ENCODE measurements around the gene PRKACB. TPM values are rescaled to one million over a fixed set of nuclear protein-coding genes. Genes with fewer than 3 reads are reported as not detected.
A peak's percentile ranks its signal among the peaks of the same experiment; 100 is the strongest.

PRKACB gene
- total RNA-seq, 2 donors from 2014 or later = 9.6 to 18.2 TPM

GRCh38 chr1:84116558-84116957, 27.5 kb upstream of the PRKACB start:
- Histone ChIP-seq H3K9me3 (no peaks in the 10 kb centered on the region), H3K4me3 (no peak overlapping the region), H3K36me3 (replicated peaks in 1 of 2; ENCODE audit: insufficient read depth in 1 of 2, low read depth in 2 of 2) (no peaks in the 10 kb centered on the region), H3K27me3 (no peaks in the 10 kb centered on the region), H3K4me1 (no peaks in the 10 kb centered on the region), H3K27ac (no peak overlapping the region)
- intact Hi-C loops (cut with DNase I) = no loop called here
- TF ChIP-seq CTCF (IDR thresholded peaks at IDR 0.05) (no peak), POLR2A (IDR thresholded peaks at IDR 0.05) (no peak)
- DNase-seq (no peak), ATAC-seq (no peak)
- 67 to 90% methylated on average over 2 of the region's 2 CpGs for WGBS, 2 donors

- intact Hi-C loops (cut with DNase I) = no loop called here
- Histone ChIP-seq H3K27me3 (no peaks in the 10 kb centered on the region), H3K36me3 (replicated peaks in 1 of 2; ENCODE audit: insufficient read depth in 1 of 2, low read depth in 2 of 2) (no peaks in the 10 kb centered on the region), H3K9me3 (no peaks in the 10 kb centered on the region), H3K4me1 (no peaks in the 10 kb centered on the region), H3K27ac (no peak overlapping the region), H3K4me3 (no peak overlapping the region)
- DNase-seq (no peak), ATAC-seq (no peak)
- TF ChIP-seq CTCF (IDR thresholded peaks at IDR 0.05) (no peak), POLR2A (IDR thresholded peaks at IDR 0.05) (no peak)
- 95 to 96% methylated on average over 1 of the region's 1 CpG for WGBS, 2 donors
These were observed 26.2 kb upstream of the PRKACB start for GRCh38 chr1:84117868-84118267.

GRCh38 chr1:84121360-84121759, 22.7 kb upstream of the PRKACB start:
- no peak overlapping the region for H3K27ac ChIP-seq
- no peak overlapping the region for H3K4me3 ChIP-seq
- TF ChIP-seq POLR2A (IDR thresholded peaks at IDR 0.05) = no peak
- no peak for TF ChIP-seq CTCF (IDR thresholded peaks at IDR 0.05)
- H3K27me3 ChIP-seq = no peaks in the 10 kb centered on the region
- intact Hi-C loops (cut with DNase I) = loop anchor here (10.0 kb wide), 1 partner anchor 187 kb away; no protein-coding TSS in a partner anchor
- no peaks in the 10 kb centered on the region for H3K4me1 ChIP-seq
- ATAC-seq (no peak), DNase-seq (no peak)
- H3K36me3 ChIP-seq (replicated peaks in 1 of 2; ENCODE audit: insufficient read depth in 1 of 2, low read depth in 2 of 2) = no peaks in the 10 kb centered on the region
- H3K9me3 ChIP-seq = no peaks in the 10 kb centered on the region
- WGBS, 2 donors = 42 to 63% methylated on average over 1 of the region's 1 CpG

GRCh38 chr1:84122780-84123382, 21.2 kb upstream of the PRKACB start:
- Histone ChIP-seq H3K4me3 (no peak overlapping the region), H3K4me1 (no peaks in the 10 kb centered on the region), H3K27ac (no peak overlapping the region), H3K36me3 (replicated peaks in 1 of 2; ENCODE audit: insufficient read depth in 1 of 2, low read depth in 2 of 2) (no peaks in the 10 kb centered on the region), H3K27me3 (no peaks in the 10 kb centered on the region), H3K9me3 (no peaks in the 10 kb centered on the region)
- ATAC-seq = no peak
- no peak for TF ChIP-seq POLR2A (IDR thresholded peaks at IDR 0.05)
- peak; percentile 37 to 75 (median 67) for TF ChIP-seq CTCF (IDR thresholded peaks at IDR 0.05)
- intact Hi-C loops (cut with DNase I) = loop anchor here (10.0 kb wide), 1 partner anchor 188 kb away; no protein-coding TSS in a partner anchor
- WGBS, 2 donors = 0% methylated on average over 2 of the region's 2 CpGs
- DNase-seq = peak; percentile 44 to 75 (median 64)

- Histone ChIP-seq H3K4me1 (no peaks in the 10 kb centered on the region), H3K27ac (no peak overlapping the region), H3K36me3 (replicated peaks in 1 of 2; ENCODE audit: insufficient read depth in 1 of 2, low read depth in 2 of 2) (no peaks in the 10 kb centered on the region), H3K9me3 (no peaks in the 10 kb centered on the region), H3K4me3 (no peak overlapping the region), H3K27me3 (no peaks in the 10 kb centered on the region)
- TF ChIP-seq CTCF (IDR thresholded peaks at IDR 0.05) (no peak), POLR2A (IDR thresholded peaks at IDR 0.05) (no peak)
- intact Hi-C loops (cut with DNase I) = loop anchor here (10.0 kb wide), 2 partner anchors 481 to 631 kb away; no protein-coding TSS in a partner anchor
- DNase-seq = no peak
- no peak for ATAC-seq
- 90 to 97% methylated on average over 7 of the region's 7 CpGs for WGBS, 2 donors
These were observed 10.6 kb upstream of the PRKACB start for GRCh38 chr1:84133479-84133878.
